Ramos (cell line): ENCODE results near the gene AFG1L.

Experiments
- in situ Hi-C: fragments of 300-500 bp; cut with MboI; formaldehyde crosslinking; loops from one replicate; pipeline ENCODE4 v1.14.3; 2022; ENCODE audit warnings: low sequenced_read_pairs; ENCODE audit not compliant: unreplicated experiment

Gene AFG1L

DNA sequence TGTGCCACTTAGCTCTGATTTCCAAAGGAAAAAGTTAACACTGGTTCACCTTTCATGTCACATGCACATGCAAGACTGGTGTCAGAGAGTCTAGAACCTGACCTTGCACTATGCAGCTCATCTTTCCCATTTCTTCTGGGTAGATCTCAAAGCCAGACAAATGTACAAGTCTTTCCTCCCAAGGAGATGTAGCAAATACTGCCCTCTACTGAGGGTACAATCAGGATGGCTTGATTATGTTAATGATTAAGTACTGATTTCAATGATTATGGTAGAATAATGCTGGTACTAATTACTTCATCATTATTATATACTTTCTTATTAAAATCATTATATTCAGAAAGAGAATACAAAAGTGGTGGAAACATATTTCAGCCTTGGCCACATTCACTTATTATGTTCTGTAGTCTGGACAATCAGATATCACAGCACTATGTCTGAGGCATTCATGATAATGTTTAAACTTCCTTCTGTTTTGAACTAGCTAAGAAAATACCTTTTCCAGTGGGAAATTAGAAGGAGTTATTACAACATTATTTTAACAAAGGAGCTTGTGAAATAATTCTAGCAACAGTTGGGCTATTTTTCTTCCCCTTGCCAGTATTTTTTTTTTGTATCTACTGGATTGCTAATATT, 197.4 kb downstream of the AFG1L start:
- in situ Hi-C loops, result no loop called here

DNA sequence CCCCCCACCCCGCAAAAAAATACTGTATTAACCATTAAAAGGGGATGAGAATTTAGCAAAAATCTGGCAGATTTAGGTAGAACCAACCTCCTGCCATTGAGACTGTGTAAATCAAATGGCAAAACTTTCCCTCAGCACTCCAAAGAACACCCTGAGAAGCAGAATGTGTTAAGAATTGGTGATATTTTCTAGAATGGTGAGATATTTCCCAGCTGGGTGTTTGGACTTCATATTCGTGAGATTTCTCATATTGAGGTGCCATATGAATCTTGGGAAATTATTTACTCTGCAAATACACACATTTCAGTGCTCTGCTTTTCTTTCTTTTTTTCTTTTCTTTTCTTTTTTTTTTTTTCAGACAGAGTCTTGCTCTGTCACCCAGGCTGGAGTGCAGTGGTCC, 199.6 kb downstream of the AFG1L start:
- in situ Hi-C loops, result no loop called here

DNA sequence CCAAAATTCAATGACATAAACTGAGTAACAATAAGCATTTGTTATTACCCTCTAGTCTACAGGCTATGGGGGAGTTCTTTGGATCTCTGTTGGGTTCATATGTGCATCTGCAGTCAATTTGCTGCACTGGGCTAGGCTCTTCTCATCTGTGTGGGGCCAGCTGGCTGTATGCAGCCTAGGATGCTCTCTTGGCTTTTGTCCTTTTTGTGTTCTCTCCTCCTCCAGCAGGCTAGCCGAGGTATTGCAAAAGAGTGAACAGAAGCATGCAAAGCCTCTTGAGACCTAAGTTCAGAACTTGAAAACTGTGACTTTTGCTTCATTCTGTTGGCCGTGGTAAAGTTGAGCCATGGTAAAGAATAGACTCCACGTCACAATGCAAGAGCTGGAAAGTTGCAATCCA, 203.0 kb downstream of the AFG1L start:
- in situ Hi-C loops, result no loop called here

DNA sequence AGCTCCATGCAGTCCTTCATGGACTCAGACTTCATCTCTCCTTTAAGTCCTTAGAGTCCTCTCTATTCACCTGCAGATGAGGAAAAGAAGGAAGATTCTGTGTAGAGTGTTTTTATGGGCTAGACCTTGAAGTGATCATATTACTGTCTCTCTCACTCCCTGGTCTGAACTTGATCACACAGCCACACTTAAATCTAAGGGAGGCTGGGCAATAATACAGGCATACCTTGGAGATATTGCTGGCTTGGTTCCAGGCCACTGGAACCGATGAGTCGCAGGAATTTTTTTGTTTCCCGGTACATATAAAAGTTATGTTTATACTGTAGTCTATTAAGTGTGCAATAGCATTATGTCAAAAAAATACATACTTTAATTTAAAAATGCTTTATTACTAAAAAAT, 206.7 kb downstream of the AFG1L start:
- in situ Hi-C loops, result loop anchor here (25.0 kb wide), 1 partner anchor 514 kb away; no protein-coding TSS in a partner anchor

DNA sequence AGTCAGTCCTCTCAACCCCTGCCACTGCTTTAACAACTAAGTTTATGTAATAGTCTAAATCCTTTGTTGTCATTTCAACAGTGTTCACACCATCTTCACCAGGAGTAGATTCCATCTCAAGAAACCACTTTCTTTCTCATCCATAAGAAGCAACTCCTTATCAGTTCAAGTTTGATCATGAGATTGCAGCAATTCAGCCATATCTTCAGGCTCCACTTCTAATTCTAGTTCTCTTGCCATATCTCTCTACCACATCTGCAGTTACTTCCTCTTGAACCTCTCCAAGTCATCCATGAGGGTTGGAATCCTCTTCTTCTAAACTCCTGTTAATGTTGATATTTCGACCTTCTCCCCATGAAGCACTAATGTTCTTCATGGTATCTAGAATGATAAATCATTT, 208.0 kb downstream of the AFG1L start:
- in situ Hi-C loops, result loop anchor here (25.0 kb wide), 1 partner anchor 516 kb away; no protein-coding TSS in a partner anchor

DNA sequence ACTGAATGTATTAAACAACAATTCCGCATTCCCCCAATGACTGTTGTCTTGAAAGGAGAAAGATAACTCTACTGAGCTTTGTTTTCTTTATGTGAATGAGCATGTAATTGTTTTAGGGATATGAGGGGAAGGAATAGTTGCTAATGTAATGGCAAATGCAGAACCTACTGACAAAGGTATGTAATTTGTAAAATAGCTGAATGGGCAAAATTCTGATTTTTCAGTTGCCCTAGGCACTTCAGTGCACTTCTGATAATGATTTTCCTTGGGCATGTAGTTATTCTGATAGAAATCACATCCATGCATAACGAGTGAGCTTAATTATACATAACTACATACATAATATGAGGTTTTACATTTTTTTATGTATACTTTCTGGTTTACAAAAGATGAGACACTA, 212.5 kb downstream of the AFG1L start:
- in situ Hi-C loops, result loop anchor here (25.0 kb wide), 1 partner anchor 520 kb away; no protein-coding TSS in a partner anchor

DNA sequence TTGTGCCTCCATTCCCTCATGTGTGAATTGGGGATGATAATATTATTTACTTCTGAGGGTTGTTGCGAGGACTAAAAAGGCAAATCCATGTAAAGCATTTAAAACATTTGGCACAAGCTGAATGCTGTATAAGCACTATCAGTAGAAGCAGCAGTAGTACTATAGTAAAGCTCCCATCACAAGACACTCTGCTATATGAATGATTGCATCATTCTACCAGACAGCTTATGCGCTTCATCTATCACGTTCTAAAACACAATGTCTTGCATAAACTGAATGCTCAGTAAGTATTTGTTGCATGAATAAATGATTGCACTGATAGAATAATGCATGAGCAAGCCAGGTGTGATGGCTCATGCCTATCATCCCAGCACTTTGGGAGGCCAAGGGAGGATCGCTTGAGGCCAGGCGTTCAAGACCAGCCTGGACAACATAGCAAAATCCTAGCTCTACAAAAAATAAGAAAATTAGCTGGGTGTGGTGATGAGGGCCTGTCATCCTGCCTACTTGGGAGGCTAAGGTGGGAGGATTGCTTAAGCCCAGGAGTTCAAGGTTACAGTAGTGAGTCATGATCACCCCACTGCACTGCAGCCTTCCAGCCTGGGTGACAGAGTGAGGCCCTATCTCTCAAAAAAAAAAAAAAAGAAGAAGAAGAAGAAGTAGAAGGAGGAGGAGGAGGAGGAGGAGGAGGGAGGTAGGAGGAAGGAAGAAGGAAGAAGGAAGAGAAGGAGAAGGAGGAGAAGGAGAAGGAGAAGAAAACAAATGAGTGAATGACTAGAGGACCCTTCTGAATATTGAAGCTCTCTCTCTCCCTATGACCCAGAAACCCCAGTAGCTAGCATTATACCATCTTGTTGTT, 215.8 kb downstream of the AFG1L start:
- in situ Hi-C loops, result loop anchor here (25.0 kb wide), 1 partner anchor 523 kb away; no protein-coding TSS in a partner anchor

DNA sequence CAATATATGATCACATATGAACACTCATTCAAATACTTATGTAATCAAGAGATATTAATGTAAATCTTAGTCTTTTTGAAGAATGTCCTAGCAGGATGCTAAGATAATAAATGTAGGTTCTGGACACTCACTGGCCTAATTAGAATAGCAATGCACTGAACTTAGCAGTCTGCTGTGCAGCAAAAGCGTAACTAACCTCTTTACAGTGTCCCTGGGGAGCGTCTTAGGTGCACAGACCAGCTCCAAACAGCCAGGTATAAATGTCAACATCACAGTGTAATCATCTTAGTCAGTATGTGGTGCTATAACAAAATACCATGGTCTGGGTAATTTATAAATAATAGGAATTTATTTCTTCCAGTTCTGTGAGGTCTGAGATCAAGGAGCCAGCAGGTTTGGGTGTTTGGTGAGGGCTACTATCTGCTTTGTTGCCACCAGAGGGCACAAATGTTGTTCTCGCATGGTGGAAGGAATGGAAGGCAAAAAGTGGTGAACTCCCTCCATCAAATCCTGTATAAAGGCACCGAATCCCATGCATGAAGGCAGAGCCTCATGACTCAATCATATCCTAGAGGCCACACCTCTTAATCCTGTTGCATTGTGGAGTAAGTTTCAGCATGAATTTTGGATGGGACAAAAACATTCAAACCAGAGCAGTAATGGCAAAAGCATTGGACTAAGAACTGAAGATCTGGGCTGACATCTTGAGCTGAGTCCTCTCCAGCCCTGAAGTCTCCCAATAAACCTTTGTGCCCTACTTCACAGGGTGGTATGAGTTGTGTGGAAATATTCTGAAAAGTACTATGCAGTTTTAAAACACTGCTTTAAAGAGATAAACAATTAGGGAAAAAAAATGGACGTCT, 224.1 kb downstream of the AFG1L start:
- in situ Hi-C loops, result loop anchor here (25.0 kb wide), 1 partner anchor 532 kb away; no protein-coding TSS in a partner anchor

DNA sequence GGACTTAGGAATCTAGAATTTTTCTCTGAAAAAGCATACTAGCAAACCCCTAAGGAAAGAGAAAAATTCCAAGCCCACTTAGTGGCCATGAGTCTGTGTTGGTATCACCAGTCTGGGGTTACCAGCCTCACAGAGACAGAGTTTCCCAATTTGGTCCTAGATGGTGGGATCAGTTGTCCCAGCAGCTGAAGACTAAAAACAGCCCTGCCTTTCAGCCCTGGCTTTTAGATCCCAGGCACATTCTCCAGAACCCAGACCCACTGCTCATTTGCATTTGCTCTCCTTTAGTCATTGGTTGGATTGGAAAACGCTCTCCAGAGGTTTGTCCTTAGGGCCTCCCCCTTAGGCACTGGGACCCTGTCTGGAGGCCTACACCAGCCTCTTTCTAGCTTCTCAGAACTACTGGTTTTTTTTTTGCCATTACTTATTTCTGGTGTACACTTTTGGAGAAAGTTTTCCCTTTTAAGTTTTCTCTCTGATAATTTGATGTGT, 226.8 kb downstream of the AFG1L start:
- in situ Hi-C loops, result loop anchor here (25.0 kb wide), 1 partner anchor 534 kb away; no protein-coding TSS in a partner anchor

DNA sequence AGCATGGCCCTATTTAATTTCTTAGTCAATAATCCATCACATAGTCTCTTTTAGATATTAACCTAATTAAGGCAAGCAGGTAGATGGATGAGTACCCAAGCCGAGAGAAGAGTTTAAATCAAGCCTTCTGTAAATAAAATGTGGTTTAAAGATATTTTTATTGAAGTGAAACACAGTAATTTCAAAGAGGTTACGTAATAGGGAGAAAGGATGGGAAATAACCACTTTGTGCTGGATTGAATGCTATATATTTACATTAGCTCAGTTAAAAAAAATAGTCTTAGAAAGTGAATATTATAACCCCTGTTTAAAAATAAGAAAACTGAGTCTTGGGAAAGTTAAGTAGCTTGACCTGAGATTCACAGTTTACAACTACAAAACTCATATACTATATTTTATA, 228.8 kb downstream of the AFG1L start:
- in situ Hi-C loops, result loop anchor here (25.0 kb wide), 1 partner anchor 536 kb away; no protein-coding TSS in a partner anchor

DNA sequence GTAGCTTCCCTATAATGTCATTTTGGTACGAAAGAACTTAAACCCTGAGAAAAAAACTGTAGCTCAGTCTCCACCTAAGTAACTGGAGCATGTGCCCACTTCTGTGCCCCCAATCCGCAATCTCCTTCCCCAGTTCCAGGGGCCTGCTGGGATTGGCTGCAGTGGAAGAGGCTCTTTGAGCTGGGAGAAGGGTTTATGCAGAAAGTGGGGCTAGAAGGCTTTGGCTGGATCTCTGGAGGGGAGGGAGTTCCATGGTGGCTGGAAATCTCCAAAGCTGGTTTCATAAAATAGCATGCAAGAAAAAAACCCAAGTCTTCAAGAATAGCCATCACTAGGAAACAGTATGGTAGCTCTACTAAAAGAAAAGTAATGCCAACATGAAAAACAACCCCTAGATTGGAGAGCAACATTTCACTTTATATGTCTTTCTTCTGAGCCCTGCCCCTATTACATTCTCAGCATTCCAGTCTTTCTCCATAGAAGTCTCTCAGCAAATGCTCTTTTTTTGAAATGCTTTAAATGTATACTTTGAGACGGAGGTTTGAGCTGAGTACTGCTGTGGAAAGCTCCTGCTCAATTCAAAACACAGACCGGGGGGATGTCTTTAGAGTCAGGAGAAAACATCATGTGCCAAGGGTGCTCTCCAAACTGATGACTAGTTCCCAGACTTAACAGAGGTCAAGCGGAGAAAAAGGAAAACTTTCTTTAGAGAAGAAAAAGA, 229.8 kb downstream of the AFG1L start:
- in situ Hi-C loops, result loop anchor here (25.0 kb wide), 2 partner anchors 537 to 863 kb away; partner anchors contain the start of gene CD164

DNA sequence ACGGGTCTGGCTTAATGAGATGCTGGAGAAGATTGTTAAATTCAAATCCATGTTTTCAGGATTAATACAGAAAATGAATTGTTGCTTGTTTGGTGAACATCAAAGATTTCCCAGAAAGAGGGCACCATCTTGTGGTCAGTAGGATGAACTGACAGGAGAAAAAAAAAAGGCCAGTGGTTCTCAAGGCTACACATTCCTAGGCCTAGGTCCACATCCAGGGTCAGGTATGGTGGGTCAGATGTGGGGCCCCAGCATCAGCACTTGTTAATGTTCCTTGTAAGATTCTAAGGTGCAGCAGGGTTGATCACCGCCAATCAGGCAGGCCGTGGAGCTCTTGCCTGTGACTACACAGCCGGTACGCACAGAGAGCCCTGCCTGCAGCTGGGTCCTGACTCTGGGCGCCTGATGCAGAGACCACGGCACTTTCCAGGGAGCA, 231.9 kb downstream of the AFG1L start:
- in situ Hi-C loops, result loop anchor here (25.0 kb wide), 1 partner anchor 861 kb away; the partner anchor contains the start of gene CD164

DNA sequence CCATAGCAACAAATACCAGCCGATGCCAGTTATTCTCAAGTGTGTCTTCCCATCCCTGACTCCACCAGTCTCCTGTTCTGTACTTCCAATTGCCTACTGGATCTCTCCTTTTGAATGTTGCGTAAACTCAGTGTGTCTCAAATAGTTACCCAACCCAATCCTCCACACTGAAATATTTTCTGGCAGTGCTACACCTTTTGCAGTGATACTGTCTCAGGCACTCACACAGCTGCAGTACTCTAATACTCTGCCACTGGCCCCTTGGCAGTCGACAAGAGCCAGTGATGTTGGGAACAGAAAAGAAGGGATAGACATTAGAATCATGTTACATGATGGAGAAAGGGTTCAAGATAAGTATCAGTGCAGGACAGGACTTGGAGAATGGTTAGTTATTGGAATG, 234.0 kb downstream of the AFG1L start:
- in situ Hi-C loops, result loop anchor here (25.0 kb wide), 1 partner anchor 858 kb away; the partner anchor contains the start of gene CD164

DNA sequence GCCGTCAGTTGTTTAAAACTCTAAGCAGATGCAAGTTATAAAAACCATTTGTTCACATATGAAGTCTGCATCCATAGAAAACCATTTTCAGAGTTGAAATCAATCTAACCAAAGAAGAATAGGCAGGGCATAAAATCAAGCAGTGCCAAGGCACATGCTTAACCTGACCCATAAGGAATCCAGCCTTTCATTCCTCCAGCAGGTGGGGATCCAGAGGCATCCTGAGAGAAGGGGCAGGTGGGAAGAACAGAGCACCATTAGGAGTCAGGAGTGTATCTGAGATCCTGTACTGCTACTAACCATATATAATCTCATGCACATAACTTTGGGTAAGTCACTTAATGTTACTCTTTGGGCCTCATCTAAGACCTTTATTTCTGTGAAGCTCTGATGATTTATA, 236.5 kb downstream of the AFG1L start:
- in situ Hi-C loops, result loop anchor here (25.0 kb wide), 1 partner anchor 856 kb away; the partner anchor contains the start of gene CD164

DNA sequence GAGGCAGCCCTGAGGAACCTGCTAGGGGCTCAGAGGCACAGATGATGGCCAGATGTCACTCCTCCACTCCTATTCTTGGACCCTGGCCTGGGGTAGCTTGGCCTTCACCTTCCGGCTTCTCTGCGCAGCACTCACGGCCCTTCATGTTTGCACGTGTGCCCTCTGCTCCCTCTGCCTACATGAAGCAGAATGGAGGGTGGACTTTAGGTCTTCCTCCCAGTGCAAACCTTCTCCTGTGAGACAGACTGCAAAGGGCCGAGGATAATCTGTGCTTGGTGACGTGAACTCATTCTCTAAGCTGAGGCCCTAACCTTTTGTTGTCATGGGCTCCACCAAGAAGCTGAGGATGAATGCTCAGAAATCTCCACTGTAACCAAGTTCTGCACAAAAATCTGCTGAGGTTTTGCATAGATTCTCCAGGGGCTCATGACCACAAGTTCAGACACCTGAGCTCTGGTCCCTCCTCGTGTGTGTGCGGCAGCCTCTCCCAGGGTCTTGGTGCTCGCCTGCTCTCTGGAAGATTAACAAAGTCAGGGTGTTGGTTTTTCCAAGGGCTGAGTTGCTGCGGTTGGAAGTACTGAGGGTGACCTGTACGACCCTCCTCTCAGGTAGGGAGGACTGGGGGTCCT, 240.4 kb downstream of the AFG1L start:
- in situ Hi-C loops, result loop anchor here (25.0 kb wide), 1 partner anchor 852 kb away; the partner anchor contains the start of gene CD164

DNA sequence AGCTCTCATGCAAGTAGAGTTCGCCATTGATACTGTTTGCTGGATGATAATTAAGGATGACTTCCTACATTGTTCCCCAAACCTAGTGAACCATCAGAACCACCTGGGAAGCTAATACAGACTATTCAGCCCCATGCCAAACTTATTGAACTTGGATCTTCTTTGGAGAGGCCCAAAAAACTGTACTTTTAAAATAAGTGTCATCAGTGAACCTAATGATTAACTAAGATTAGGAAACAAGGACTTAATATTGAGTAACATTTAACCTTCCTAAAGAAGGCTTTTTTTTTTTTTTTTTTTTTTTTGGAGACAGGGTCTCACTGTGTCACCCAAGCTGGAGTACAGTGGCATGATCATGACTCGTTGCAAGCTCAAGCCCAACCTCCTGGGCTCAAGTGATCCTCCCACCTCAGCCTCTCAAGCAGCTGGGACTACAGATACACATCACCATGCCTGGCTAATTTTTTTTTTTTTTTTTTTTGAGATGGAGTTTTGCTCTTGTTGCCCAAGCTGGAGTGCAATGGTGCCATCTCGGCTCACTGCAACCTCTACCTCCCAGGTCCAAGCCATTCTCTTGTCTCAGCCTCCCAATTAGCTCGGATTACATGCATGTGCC, 241.2 kb downstream of the AFG1L start:
- in situ Hi-C loops, result loop anchor here (25.0 kb wide), 1 partner anchor 851 kb away; the partner anchor contains the start of gene CD164

DNA sequence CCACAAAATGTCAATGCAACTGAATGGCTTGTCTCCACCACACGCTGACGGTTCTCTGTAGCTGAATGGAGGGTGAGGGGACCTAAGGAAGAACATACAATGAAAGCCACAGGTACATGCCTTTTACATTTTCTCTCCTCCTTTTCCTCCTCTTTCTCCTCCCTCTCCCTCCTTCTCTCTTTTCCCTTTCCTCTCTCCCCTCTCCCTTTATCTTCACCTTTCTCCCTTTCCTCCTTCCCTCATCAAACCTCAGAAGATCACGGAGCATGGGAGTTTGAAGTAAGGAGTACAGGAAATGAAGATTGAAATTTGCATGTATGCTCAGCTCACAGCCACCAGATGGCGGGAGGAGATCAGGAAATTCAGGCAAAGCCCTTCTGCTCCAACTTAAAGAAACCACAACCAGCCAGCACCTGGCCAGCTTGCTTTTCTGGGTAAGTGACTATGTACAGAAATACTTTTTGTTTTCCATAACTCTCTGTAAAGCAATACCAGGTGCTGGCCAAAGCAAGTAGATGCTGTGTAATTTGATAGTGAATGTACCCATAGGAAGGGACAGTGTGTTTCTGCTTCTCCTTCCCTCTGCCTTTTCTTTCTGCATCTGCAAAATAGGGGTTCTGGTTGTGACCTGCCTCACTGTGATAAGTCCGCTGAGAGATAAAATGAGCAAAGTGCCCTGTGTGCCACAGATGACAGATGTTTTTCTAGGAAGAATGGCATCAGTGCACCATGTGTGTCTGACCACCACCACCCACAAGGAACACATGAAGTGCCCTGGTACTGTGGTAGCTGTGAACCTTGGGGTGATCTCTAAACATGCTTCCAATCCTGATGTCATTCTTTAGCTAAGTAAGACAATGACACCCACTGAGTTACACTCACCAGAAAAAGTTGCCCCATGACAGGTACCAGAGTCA, 247.2 kb downstream of the AFG1L start:
- in situ Hi-C loops, result loop anchor here (5.0 to 25.0 kb wide), 3 partner anchors 295 to 845 kb away; partner anchors contain the start of gene CD164
